ENCODE data around the gene GFAP.

The GFAP gene

GRCh38 chr17:44900894-44901293 lies 14.4 kb downstream of the GFAP start:
- Histone ChIP-seq H3K27me3 (ENCODE audit: control insufficient read depth, insufficient read depth, low read length) (no peaks in the 10 kb centered on the region), H3K36me3 (ENCODE audit: control insufficient read depth, insufficient read depth, low read length) (no peaks in the 10 kb centered on the region), H3K4me3 (ENCODE audit: low read length) (no peak overlapping the region), H3K4me1 (ENCODE audit: control insufficient read depth, insufficient read depth, low read length) (peaks cover 29% of the 10 kb centered on the region), H3K9ac (ENCODE audit: low read length) (no peak overlapping the region), H3K9me3 (ENCODE audit: control insufficient read depth, low read length) (no peaks in the 10 kb centered on the region)

DNA sequence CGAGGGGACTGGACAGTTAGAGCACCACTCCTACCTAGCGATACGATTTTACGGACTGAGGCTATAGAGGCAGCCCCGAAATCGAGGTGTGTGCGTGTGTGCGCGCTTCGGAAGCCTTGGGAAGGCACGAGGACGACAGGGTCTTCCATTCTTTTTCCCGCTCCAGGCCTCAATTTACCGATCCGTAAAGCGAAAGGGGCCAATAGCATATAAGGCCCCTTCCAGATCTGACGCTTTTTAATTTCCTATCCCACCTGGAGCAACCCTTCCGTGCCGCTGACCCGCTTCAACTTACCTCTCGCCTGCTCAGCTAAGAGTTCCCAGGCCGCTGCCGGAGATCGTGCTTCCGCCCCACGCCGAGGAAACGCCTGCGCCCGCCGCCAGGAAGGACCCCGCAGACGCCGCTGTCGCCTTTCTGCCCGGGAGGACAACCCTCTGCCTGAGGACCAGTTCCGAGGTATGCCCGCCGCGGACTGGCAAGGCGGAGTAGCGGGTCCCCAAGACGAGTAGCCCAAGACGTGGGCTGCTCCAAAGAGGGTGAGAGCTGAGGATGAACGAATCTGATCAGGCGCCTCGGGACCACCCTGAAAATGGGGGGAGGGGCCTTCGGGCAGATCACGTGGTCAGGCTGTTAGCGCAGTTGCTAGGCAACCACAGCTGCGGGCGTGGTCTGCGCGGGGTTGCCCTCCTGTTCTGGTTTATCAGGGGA lies 16.1 kb downstream of the GFAP start, which contains the start of gene EFTUD2:
Gene EFTUD2 (minus strand): TSS at position 372 of the 709 bp plus-strand sequence. CDS start 4,924 bp downstream, outside the sequence.
- Histone ChIP-seq H3K9ac (ENCODE audit: low read length) (peak within 1 kb of the TSS; percentile 77), H3K27me3 (ENCODE audit: control insufficient read depth, insufficient read depth, low read length) (no peaks in the 10 kb centered on the region), H3K9me3 (ENCODE audit: control insufficient read depth, low read length) (no peaks in the 10 kb centered on the region), H3K4me1 (ENCODE audit: control insufficient read depth, insufficient read depth, low read length) (peaks cover 15% of the 10 kb centered on the region), H3K4me3 (ENCODE audit: low read length) (peak within 1 kb of the TSS; percentile 48), H3K36me3 (ENCODE audit: control insufficient read depth, insufficient read depth, low read length) (no peaks in the 10 kb centered on the region)

- Histone ChIP-seq H3K27me3 (ENCODE audit: control insufficient read depth, insufficient read depth, low read length) (no peaks in the 10 kb centered on the region), H3K36me3 (ENCODE audit: control insufficient read depth, insufficient read depth, low read length) (no peaks in the 10 kb centered on the region), H3K9ac (ENCODE audit: low read length) (peak overlapping the region; percentile 77), H3K9me3 (ENCODE audit: control insufficient read depth, low read length) (no peaks in the 10 kb centered on the region), H3K4me3 (ENCODE audit: low read length) (peak overlapping the region; percentile 48), H3K4me1 (ENCODE audit: control insufficient read depth, insufficient read depth, low read length) (peaks cover 15% of the 10 kb centered on the region)
Measured at GRCh38 chr17:44898768-44899073, 16.6 kb downstream of the GFAP start.

- Histone ChIP-seq H3K4me1 (ENCODE audit: control insufficient read depth, insufficient read depth, low read length) (peaks cover 8% of the 10 kb centered on the region), H3K9me3 (ENCODE audit: control insufficient read depth, low read length) (no peaks in the 10 kb centered on the region), H3K9ac (ENCODE audit: low read length) (no peak overlapping the region), H3K4me3 (ENCODE audit: low read length) (no peak overlapping the region), H3K36me3 (ENCODE audit: control insufficient read depth, insufficient read depth, low read length) (no peaks in the 10 kb centered on the region), H3K27me3 (ENCODE audit: control insufficient read depth, insufficient read depth, low read length) (no peaks in the 10 kb centered on the region)
Measured at GRCh38 chr17:44894642-44895041, 20.7 kb downstream of the GFAP start.

DNA sequence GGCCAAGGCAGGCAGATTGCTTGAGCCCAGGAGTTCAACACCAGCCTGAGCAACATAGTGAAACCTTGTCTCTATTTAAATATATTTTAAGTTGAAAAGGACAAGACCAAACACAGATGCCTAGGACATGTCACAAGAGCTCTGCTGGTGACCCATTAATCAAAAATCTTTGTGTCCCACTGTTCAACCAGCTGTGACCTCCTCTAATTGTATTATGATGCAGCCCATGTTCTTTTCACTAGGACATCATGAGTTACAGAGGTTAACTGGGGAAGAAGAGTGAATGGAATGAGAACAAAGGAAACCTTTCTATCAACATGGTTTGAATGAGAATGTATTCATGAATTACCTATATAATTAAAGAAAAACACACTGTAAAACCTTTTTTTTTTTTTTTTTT lies 23.1 kb downstream of the GFAP start:
- no peaks in the 10 kb centered on the region for H3K4me1 ChIP-seq (ENCODE audit: control insufficient read depth, insufficient read depth, low read length)
- H3K4me3 ChIP-seq (ENCODE audit: low read length), result no peak overlapping the region
- no peaks in the 10 kb centered on the region for H3K27me3 ChIP-seq (ENCODE audit: control insufficient read depth, insufficient read depth, low read length)
- H3K9me3 ChIP-seq (ENCODE audit: control insufficient read depth, low read length), result no peaks in the 10 kb centered on the region
- no peaks in the 10 kb centered on the region for H3K36me3 ChIP-seq (ENCODE audit: control insufficient read depth, insufficient read depth, low read length)
- no peak overlapping the region for H3K9ac ChIP-seq (ENCODE audit: low read length)

- no peak overlapping the region for H3K4me3 ChIP-seq (ENCODE audit: low read length)
- H3K36me3 ChIP-seq (ENCODE audit: control insufficient read depth, insufficient read depth, low read length), result no peaks in the 10 kb centered on the region
- no peak overlapping the region for H3K9ac ChIP-seq (ENCODE audit: low read length)
- no peaks in the 10 kb centered on the region for H3K9me3 ChIP-seq (ENCODE audit: control insufficient read depth, low read length)
- no peaks in the 10 kb centered on the region for H3K27me3 ChIP-seq (ENCODE audit: control insufficient read depth, insufficient read depth, low read length)
- H3K4me1 ChIP-seq (ENCODE audit: control insufficient read depth, insufficient read depth, low read length), result no peaks in the 10 kb centered on the region
Measured at GRCh38 chr17:44889003-44889402, 26.3 kb downstream of the GFAP start.

- Histone ChIP-seq H3K27me3 (ENCODE audit: control insufficient read depth, insufficient read depth, low read length) (no peaks in the 10 kb centered on the region), H3K9me3 (ENCODE audit: control insufficient read depth, low read length) (no peaks in the 10 kb centered on the region), H3K9ac (ENCODE audit: low read length) (no peak overlapping the region), H3K4me3 (ENCODE audit: low read length) (no peak overlapping the region), H3K4me1 (ENCODE audit: control insufficient read depth, insufficient read depth, low read length) (no peaks in the 10 kb centered on the region), H3K36me3 (ENCODE audit: control insufficient read depth, insufficient read depth, low read length) (peaks cover 3% of the 10 kb centered on the region)
Measured at GRCh38 chr17:44887971-44888954, 27.0 kb downstream of the GFAP start.

- no peak overlapping the region for H3K4me3 ChIP-seq (ENCODE audit: low read length)
- H3K9me3 ChIP-seq (ENCODE audit: control insufficient read depth, low read length), result no peaks in the 10 kb centered on the region
- no peak overlapping the region for H3K9ac ChIP-seq (ENCODE audit: low read length)
- no peaks in the 10 kb centered on the region for H3K4me1 ChIP-seq (ENCODE audit: control insufficient read depth, insufficient read depth, low read length)
- H3K36me3 ChIP-seq (ENCODE audit: control insufficient read depth, insufficient read depth, low read length), result peaks cover 3% of the 10 kb centered on the region
- no peaks in the 10 kb centered on the region for H3K27me3 ChIP-seq (ENCODE audit: control insufficient read depth, insufficient read depth, low read length)
Measured at GRCh38 chr17:44887016-44887415, 28.3 kb downstream of the GFAP start.

GRCh38 chr17:44884941-44885340 lies 30.4 kb downstream of the GFAP start:
- Histone ChIP-seq H3K9ac (ENCODE audit: low read length) (no peak overlapping the region), H3K4me1 (ENCODE audit: control insufficient read depth, insufficient read depth, low read length) (no peaks in the 10 kb centered on the region), H3K27me3 (ENCODE audit: control insufficient read depth, insufficient read depth, low read length) (no peaks in the 10 kb centered on the region), H3K36me3 (ENCODE audit: control insufficient read depth, insufficient read depth, low read length) (peaks cover 3% of the 10 kb centered on the region), H3K9me3 (ENCODE audit: control insufficient read depth, low read length) (no peaks in the 10 kb centered on the region), H3K4me3 (ENCODE audit: low read length) (no peak overlapping the region)

- Histone ChIP-seq H3K36me3 (ENCODE audit: control insufficient read depth, insufficient read depth, low read length) (peaks cover 13% of the 10 kb centered on the region), H3K27me3 (ENCODE audit: control insufficient read depth, insufficient read depth, low read length) (no peaks in the 10 kb centered on the region), H3K4me1 (ENCODE audit: control insufficient read depth, insufficient read depth, low read length) (peaks cover 5% of the 10 kb centered on the region), H3K9me3 (ENCODE audit: control insufficient read depth, low read length) (no peaks in the 10 kb centered on the region), H3K9ac (ENCODE audit: low read length) (no peak overlapping the region), H3K4me3 (ENCODE audit: low read length) (no peak overlapping the region)
Measured at GRCh38 chr17:44881145-44881544, 34.2 kb downstream of the GFAP start.

GRCh38 chr17:44880062-44880461 lies 35.2 kb downstream of the GFAP start:
- Histone ChIP-seq H3K9me3 (ENCODE audit: control insufficient read depth, low read length) (no peaks in the 10 kb centered on the region), H3K4me1 (ENCODE audit: control insufficient read depth, insufficient read depth, low read length) (peaks cover 5% of the 10 kb centered on the region), H3K27me3 (ENCODE audit: control insufficient read depth, insufficient read depth, low read length) (no peaks in the 10 kb centered on the region), H3K4me3 (ENCODE audit: low read length) (no peak overlapping the region), H3K9ac (ENCODE audit: low read length) (no peak overlapping the region), H3K36me3 (ENCODE audit: control insufficient read depth, insufficient read depth, low read length) (peaks cover 13% of the 10 kb centered on the region)

- H3K36me3 ChIP-seq (ENCODE audit: control insufficient read depth, insufficient read depth, low read length), result peaks cover 13% of the 10 kb centered on the region
- H3K27me3 ChIP-seq (ENCODE audit: control insufficient read depth, insufficient read depth, low read length), result no peaks in the 10 kb centered on the region
- H3K9ac ChIP-seq (ENCODE audit: low read length), result no peak overlapping the region
- H3K4me3 ChIP-seq (ENCODE audit: low read length), result no peak overlapping the region
- no peaks in the 10 kb centered on the region for H3K9me3 ChIP-seq (ENCODE audit: control insufficient read depth, low read length)
- H3K4me1 ChIP-seq (ENCODE audit: control insufficient read depth, insufficient read depth, low read length), result peaks cover 5% of the 10 kb centered on the region
Measured at GRCh38 chr17:44879376-44879775, 35.9 kb downstream of the GFAP start.
